Lung (tissue), 12 donors: ENCODE data around the gene HDAC4. TPM values are rescaled to one million over a fixed set of nuclear protein-coding genes. Genes with fewer than 3 reads are reported as not detected.

Source experiments
- ATAC-seq: fragments of 200-7000 bp; cut with Tn5 transposase; one replicate; pipeline ENCODE4 v1.9.1; 2020; ENCODE audit warnings: moderate number of reproducible peaks; ENCODE audit not compliant: insufficient read depth, low FRiP score
- DNase-seq, 3 donors: peaks; one replicate each; pipeline ENCODE4 v3.0.0-alpha.2; 2013 to 2017
- H3K27ac ChIP-seq, 2 donors: one replicate each; pipeline ENCODE4 v1.5.1; 2013; ENCODE audit warnings: mild to moderate bottlenecking in 2 of 2, moderate library complexity in 2 of 2, control low read depth in 1 of 2, inconsistent platforms in 1 of 2, low read depth in 1 of 2, low read length in 1 of 2
- H3K27me3 ChIP-seq, 3 donors: one replicate each; pipeline ENCODE4 v1.5.1; 2013; ENCODE audit warnings: low read length in 2 of 3; ENCODE audit not compliant: control insufficient read depth in 3 of 3, insufficient read depth in 3 of 3
- H3K36me3 ChIP-seq, 4 donors: one replicate each; pipeline ENCODE4 v1.5.1; 2013; ENCODE audit warnings: low read length in 4 of 4, mild to moderate bottlenecking in 1 of 4, moderate library complexity in 1 of 4; ENCODE audit not compliant: control insufficient read depth in 4 of 4, insufficient read depth in 4 of 4
- H3K4me1 ChIP-seq, 5 donors: one replicate each; pipeline ENCODE4 v1.5.1; 2013; ENCODE audit warnings: low read length in 5 of 5, mild to moderate bottlenecking in 2 of 5, moderate library complexity in 1 of 5; ENCODE audit not compliant: control insufficient read depth in 5 of 5, insufficient read depth in 5 of 5
- H3K4me3 ChIP-seq: one replicate; pipeline ENCODE4 v1.5.1; 2013; ENCODE audit warnings: mild to moderate bottlenecking, control low read depth, moderate library complexity
- H3K9ac ChIP-seq, 2 donors: one replicate each; pipeline ENCODE4 v1.5.1; 2013; ENCODE audit warnings: low read length in 2 of 2, control low read depth in 1 of 2; ENCODE audit not compliant: insufficient read depth in 1 of 2
- H3K9me3 ChIP-seq, 4 donors: one replicate each; pipeline ENCODE4 v1.5.1; 2013; ENCODE audit warnings: low read length in 3 of 4, mild to moderate bottlenecking in 1 of 4, moderate library complexity in 1 of 4; ENCODE audit not compliant: control insufficient read depth in 4 of 4, insufficient read depth in 3 of 4
- CTCF ChIP-seq: IDR thresholded peaks from 2 replicates; pipeline ENCODE4 v1.5.1; 2012; ENCODE audit warnings: mild to moderate bottlenecking; ENCODE audit errors: control extremely low read depth, extremely low read depth
- WGBS, 2 donors: extraction: QIAGEN DNeasy Blood & Tissue Kit; methylation state at CpG; one replicate each; pipeline ENCODE4 v1.1.7; 2013; 5-methylcytosine and 5-hydroxymethylcytosine counted together
- polyA plus RNA-seq, 2 donors: library from polyadenylated mRNA; stranded (reverse); fragments of 200-250 nt; gene quantifications; one replicate each; pipeline ENCODE4 v1.2.1, GENCODE V29; 2013
- total RNA-seq, 2 donors: library from RNA; depleted of rRNA in 1 of 2; stranded (reverse); fragments of >200 nt in 1 of 2; gene quantifications; one replicate each; pipeline ENCODE4 v1.2.1, GENCODE V29; 2014 to 2021
- donor health status: control.
- donor health status: control.
- donor health status: Bipolar disorder and iron deficiency.
- donor health status: healthy.
- donor health status: DM: yes; HTN: yes; CAD: no.

HDAC4 gene
- total and polyA plus RNA-seq, 4 donors, result 6.9 to 47.7 (median 20.7) TPM

GRCh38 chr2:239236808-239237205, 164.0 kb downstream of the HDAC4 start:
- H3K27ac ChIP-seq, result no peak overlapping the region
- peaks cover 5 to 21% (median 6%) of the 10 kb centered on the region in 5 donors for H3K4me1 ChIP-seq

GRCh38 chr2:239236043-239236807, 164.6 kb downstream of the HDAC4 start:
- no peak for ATAC-seq
- no peak overlapping the region for H3K9ac ChIP-seq
- no peak for DNase-seq
- no peaks in the 10 kb centered on the region for H3K9me3 ChIP-seq
- H3K4me1 ChIP-seq, result peaks cover 5 to 21% (median 6%) of the 10 kb centered on the region in 5 donors
- no peak for TF ChIP-seq CTCF
- no peaks in the 10 kb centered on the region for H3K36me3 ChIP-seq
- H3K27ac ChIP-seq, result no peak overlapping the region
- H3K27me3 ChIP-seq, result no peaks in the 10 kb centered on the region
- no peak overlapping the region for H3K4me3 ChIP-seq
- 89 to 94% methylated on average over 20 of the region's 20 CpGs for WGBS, 2 donors

More at GRCh38 chr2:239236808-239237205, 164.0 kb downstream of the HDAC4 start:
- no peak for DNase-seq
- H3K9ac ChIP-seq, result no peak overlapping the region
- no peaks in the 10 kb centered on the region for H3K36me3 ChIP-seq
- no peak for TF ChIP-seq CTCF
- ATAC-seq, result no peak
- 38 to 73% methylated on average over 9 of the region's 9 CpGs for whole genome bisulfite sequencing, 2 donors
- H3K4me3 ChIP-seq, result no peak overlapping the region
- H3K27me3 ChIP-seq, result no peaks in the 10 kb centered on the region
- H3K9me3 ChIP-seq, result no peaks in the 10 kb centered on the region

GRCh38 chr2:239235311-239235710, 165.5 kb downstream of the HDAC4 start:
- DNase-seq (no peak), ATAC-seq (no peak)
- H3K9ac ChIP-seq, result no peak overlapping the region
- H3K27me3 ChIP-seq, result no peaks in the 10 kb centered on the region
- H3K9me3 ChIP-seq, result no peaks in the 10 kb centered on the region
- H3K4me1 ChIP-seq, result peaks cover 0 to 16% (median 5%) of the 10 kb centered on the region in 5 donors
- no peaks in the 10 kb centered on the region for H3K36me3 ChIP-seq
- 78 to 93% methylated on average over 11 of the region's 11 CpGs for WGBS, 2 donors
- H3K4me3 ChIP-seq, result no peak overlapping the region
- TF ChIP-seq CTCF, result no peak
- H3K27ac ChIP-seq, result no peak overlapping the region
